ENCODE data around the gene TMEM117. TPM values are rescaled to one million over a fixed set of nuclear protein-coding genes. Genes with fewer than 3 reads are reported as not detected.

TMEM117 gene
- polyA plus RNA-seq, 1 experiment, result 4.3 TPM

- no peak for DNase-seq (ENCODE audit: low read depth)
- CTCF ChIA-PET, result no interaction called here
- TF ChIP-seq, protein P1, sequence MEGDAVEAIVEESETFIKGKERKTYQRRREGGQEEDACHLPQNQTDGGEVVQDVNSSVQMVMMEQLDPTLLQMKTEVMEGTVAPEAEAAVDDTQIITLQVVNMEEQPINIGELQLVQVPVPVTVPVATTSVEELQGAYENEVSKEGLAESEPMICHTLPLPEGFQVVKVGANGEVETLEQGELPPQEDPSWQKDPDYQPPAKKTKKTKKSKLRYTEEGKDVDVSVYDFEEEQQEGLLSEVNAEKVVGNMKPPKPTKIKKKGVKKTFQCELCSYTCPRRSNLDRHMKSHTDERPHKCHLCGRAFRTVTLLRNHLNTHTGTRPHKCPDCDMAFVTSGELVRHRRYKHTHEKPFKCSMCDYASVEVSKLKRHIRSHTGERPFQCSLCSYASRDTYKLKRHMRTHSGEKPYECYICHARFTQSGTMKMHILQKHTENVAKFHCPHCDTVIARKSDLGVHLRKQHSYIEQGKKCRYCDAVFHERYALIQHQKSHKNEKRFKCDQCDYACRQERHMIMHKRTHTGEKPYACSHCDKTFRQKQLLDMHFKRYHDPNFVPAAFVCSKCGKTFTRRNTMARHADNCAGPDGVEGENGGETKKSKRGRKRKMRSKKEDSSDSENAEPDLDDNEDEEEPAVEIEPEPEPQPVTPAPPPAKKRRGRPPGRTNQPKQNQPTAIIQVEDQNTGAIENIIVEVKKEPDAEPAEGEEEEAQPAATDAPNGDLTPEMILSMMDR (IDR thresholded peaks at IDR 0.05; ENCODE audit: insufficient read depth, low read depth, low read length), result no peak
- Histone ChIP-seq H3K4me3 (ENCODE audit: low read depth, low read length) (no peak overlapping the region), H3K27me3 (ENCODE audit: control insufficient read depth, insufficient read depth, low read length) (no peaks in the 10 kb centered on the region), H3K36me3 (ENCODE audit: control insufficient read depth, insufficient read depth, low read length) (no peaks in the 10 kb centered on the region)
- POLR2A ChIA-PET, result no interaction called here
These were observed 522.8 kb downstream of the TMEM117 start for GRCh38 chr12:44358636-44359035.

DNA sequence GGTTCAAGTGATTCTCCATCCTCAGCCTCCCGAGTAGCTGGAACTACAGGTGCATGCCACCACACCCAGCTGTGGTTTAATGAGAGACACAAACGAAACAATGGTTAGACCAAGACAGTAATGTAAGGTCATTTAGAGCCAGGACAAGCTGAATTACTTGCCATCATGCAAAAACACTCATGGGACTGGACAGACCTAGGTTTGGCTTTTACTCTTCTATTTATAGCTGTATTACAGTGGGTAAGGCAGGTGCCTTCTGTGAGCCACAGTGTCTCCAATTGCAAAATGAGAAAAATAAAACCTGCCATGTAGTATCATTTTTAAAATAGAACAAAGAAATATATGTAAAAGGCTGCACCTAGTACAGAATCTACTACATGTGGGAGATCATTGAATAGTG lies 527.1 kb downstream of the TMEM117 start:
- Histone ChIP-seq H3K27me3 (ENCODE audit: control insufficient read depth, insufficient read depth, low read length) (no peaks in the 10 kb centered on the region), H3K4me3 (ENCODE audit: low read depth, low read length) (no peak overlapping the region), H3K36me3 (ENCODE audit: control insufficient read depth, insufficient read depth, low read length) (no peaks in the 10 kb centered on the region)
- no peak for DNase-seq (ENCODE audit: low read depth)
- TF ChIP-seq, protein P1 (IDR thresholded peaks at IDR 0.05; ENCODE audit: insufficient read depth, low read depth, low read length), result no peak
- CTCF ChIA-PET, result no interaction called here
- POLR2A ChIA-PET, result no interaction called here

DNA sequence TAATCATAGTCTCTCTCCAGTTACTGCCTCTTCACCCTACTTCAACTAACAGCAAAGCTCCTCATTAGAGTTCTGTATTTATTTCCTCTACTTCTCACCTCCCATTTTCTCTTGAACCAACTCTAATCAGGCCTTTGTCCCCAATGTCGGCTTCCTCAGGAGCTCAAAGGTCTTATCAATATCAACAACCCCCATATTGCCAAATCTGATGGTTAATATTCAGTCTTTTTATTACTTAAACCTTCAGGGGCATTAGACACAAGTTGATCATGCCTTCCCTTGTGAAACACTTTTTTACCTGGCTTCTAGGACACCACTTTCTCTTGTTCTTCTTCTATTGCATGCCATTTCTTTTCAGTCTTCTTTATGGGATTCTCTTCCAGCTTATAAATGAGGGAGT lies 531.3 kb downstream of the TMEM117 start:
- DNase-seq (ENCODE audit: low read depth), result no peak
- Histone ChIP-seq H3K4me3 (ENCODE audit: low read depth, low read length) (no peak overlapping the region), H3K27me3 (ENCODE audit: control insufficient read depth, insufficient read depth, low read length) (no peaks in the 10 kb centered on the region), H3K36me3 (ENCODE audit: control insufficient read depth, insufficient read depth, low read length) (no peaks in the 10 kb centered on the region)
- ChIA-PET POLR2A (no interaction called here), CTCF (no interaction called here)
- TF ChIP-seq, protein P1 (IDR thresholded peaks at IDR 0.05; ENCODE audit: insufficient read depth, low read depth, low read length), result no peak

GRCh38 chr12:44367916-44368315 lies 532.0 kb downstream of the TMEM117 start:
- TF ChIP-seq, protein P1 (IDR thresholded peaks at IDR 0.05; ENCODE audit: insufficient read depth, low read depth, low read length), result no peak
- Histone ChIP-seq H3K27me3 (ENCODE audit: control insufficient read depth, insufficient read depth, low read length) (no peaks in the 10 kb centered on the region), H3K4me3 (ENCODE audit: low read depth, low read length) (no peak overlapping the region), H3K36me3 (ENCODE audit: control insufficient read depth, insufficient read depth, low read length) (no peaks in the 10 kb centered on the region)
- CTCF ChIA-PET, result no interaction called here
- POLR2A ChIA-PET, result no interaction called here
- no peak for DNase-seq (ENCODE audit: low read depth)

DNA sequence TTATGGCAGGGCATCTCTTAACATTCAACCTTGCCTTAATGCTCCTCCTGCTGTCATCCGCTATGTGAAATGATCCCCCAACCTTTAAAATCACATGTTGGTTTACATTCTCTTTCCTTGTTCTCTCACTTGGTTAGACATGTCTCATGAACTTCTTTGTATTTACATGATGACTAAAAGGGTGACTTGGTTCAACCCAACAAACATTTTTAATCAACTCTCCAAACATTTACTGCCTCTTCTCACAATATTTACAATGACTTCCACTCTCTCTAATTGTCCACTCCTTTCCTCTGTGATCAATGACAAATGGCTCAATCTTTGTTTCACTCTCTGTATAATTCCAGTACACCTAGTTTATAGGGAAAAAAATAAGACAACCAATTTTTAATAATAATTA lies 534.1 kb downstream of the TMEM117 start:
- POLR2A ChIA-PET, result no interaction called here
- CTCF ChIA-PET, result no interaction called here
- H3K27me3 ChIP-seq (ENCODE audit: control insufficient read depth, insufficient read depth, low read length), result no peaks in the 10 kb centered on the region
- DNase-seq (ENCODE audit: low read depth), result no peak
- no peaks in the 10 kb centered on the region for H3K36me3 ChIP-seq (ENCODE audit: control insufficient read depth, insufficient read depth, low read length)
- no peak overlapping the region for H3K4me3 ChIP-seq (ENCODE audit: low read depth, low read length)
- TF ChIP-seq, protein P1 (IDR thresholded peaks at IDR 0.05; ENCODE audit: insufficient read depth, low read depth, low read length), result no peak
